Keratinocyte (primary cell): ENCODE results near the gene TRPV5.

Experiments used
- EZH2 ChIP-seq: IDR thresholded peaks from one replicate; pipeline ENCODE4 v1.6.1; 2012; ENCODE audit warnings: inconsistent platforms, mild to moderate bottlenecking, low read length, moderate library complexity
- TF ChIP-seq, protein P1 (sequence below), 3 experiments: IDR thresholded peaks in 1 of 3; conservative IDR thresholded peaks in 1 of 3; optimal IDR thresholded peaks in 1 of 3; 2 replicates in 2 of 3; 3 replicates in 1 of 3; pipeline versions ENCODE3 to v1.5.1; 2011; ENCODE audit warnings: low read length in 3 of 3, mild to moderate bottlenecking in 3 of 3, moderate library complexity in 2 of 3, control low read depth in 1 of 3, inconsistent platforms in 1 of 3; ENCODE audit not compliant: insufficient read depth in 2 of 3; ENCODE audit errors: extremely low read depth in 1 of 3

DNA sequence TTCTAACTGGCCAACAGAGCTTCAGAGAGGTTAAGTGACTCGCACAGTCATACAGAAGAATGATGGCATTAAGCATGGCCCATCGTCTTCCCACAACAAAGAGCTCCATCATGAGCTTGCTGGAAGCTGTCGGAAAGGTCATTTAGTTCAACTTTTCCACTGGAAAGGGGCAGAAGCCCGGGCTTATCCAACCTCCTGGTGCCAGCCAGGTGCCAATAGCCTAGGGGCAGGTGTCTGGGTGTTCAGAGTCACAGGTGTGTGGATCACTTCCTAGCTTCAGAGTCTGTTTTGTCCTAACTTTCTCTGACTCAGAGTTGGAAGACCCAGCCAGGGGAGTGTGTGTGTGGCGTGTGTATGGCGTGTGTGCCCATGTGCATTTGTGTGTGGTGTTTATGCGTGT, 46.7 kb downstream of the TRPV5 start:
- TF ChIP-seq, protein P1, sequence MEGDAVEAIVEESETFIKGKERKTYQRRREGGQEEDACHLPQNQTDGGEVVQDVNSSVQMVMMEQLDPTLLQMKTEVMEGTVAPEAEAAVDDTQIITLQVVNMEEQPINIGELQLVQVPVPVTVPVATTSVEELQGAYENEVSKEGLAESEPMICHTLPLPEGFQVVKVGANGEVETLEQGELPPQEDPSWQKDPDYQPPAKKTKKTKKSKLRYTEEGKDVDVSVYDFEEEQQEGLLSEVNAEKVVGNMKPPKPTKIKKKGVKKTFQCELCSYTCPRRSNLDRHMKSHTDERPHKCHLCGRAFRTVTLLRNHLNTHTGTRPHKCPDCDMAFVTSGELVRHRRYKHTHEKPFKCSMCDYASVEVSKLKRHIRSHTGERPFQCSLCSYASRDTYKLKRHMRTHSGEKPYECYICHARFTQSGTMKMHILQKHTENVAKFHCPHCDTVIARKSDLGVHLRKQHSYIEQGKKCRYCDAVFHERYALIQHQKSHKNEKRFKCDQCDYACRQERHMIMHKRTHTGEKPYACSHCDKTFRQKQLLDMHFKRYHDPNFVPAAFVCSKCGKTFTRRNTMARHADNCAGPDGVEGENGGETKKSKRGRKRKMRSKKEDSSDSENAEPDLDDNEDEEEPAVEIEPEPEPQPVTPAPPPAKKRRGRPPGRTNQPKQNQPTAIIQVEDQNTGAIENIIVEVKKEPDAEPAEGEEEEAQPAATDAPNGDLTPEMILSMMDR (optimal IDR thresholded peaks at IDR 0.05 in 1 of 3, IDR thresholded peaks at IDR 0.05 in 1 of 3, conservative IDR thresholded peaks at IDR 0.05 in 1 of 3; ENCODE audit: extremely low read depth in 1 of 3, insufficient read depth in 2 of 3, low read length in 3 of 3) = no peak
- TF ChIP-seq EZH2 = no peak
